OCI-LY1 (cell line): ENCODE results near the gene PHF10.

Source experiments
- EZH2 ChIP-seq: fragments of 200-600 bp; sonication (generic), shearing (Covaris generic); IDR thresholded peaks from 2 replicates; pipeline ENCODE4 v1.8.0; 2017; ENCODE audit warnings: borderline replicate concordance, mixed run types, mild to moderate bottlenecking, antibody characterized with exemption, low read length, moderate library complexity, mixed read lengths
- TF ChIP-seq, protein P1 (sequence below): fragments of 200-600 bp; sonication (generic), shearing (Covaris generic); IDR thresholded peaks from 2 replicates; pipeline ENCODE4 v1.5.1; 2017; ENCODE audit warnings: mild to moderate bottlenecking, antibody characterized with exemption, low read length, moderate library complexity, mixed read lengths

DNA sequence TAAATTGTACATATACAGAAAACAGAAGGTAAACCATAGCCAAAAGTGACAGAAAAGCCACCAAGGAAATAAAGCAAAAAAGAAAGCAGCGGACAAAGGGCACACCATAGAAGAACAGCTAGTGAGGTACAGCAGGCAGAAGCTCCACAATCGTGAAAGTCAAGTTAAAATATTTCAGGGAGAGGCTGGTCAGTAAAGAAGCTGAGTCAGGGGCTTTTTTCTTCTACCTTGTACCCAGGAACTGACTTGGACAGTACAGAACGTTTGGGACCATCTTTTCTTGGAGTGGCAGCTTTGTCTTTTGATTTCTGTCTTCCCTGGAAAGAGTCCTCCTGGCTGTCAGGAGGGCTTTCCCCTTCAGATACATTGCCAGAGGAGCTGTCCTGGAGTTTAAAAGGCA, 14.3 kb downstream of the PHF10 start:
- TF ChIP-seq, protein P1, sequence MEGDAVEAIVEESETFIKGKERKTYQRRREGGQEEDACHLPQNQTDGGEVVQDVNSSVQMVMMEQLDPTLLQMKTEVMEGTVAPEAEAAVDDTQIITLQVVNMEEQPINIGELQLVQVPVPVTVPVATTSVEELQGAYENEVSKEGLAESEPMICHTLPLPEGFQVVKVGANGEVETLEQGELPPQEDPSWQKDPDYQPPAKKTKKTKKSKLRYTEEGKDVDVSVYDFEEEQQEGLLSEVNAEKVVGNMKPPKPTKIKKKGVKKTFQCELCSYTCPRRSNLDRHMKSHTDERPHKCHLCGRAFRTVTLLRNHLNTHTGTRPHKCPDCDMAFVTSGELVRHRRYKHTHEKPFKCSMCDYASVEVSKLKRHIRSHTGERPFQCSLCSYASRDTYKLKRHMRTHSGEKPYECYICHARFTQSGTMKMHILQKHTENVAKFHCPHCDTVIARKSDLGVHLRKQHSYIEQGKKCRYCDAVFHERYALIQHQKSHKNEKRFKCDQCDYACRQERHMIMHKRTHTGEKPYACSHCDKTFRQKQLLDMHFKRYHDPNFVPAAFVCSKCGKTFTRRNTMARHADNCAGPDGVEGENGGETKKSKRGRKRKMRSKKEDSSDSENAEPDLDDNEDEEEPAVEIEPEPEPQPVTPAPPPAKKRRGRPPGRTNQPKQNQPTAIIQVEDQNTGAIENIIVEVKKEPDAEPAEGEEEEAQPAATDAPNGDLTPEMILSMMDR, result no peak
- TF ChIP-seq EZH2, result no peak
